B cell (primary cell): Measurements from ENCODE around the gene TULP1.

Experiments used
- EZH2 ChIP-seq: IDR thresholded peaks from 2 replicates; pipeline ENCODE4 v1.6.1; 2012; ENCODE audit warnings: borderline replicate concordance, low read depth, mild to moderate bottlenecking, moderate library complexity, low read length; ENCODE audit not compliant: insufficient read depth, poor library complexity, severe bottlenecking
- TF ChIP-seq, protein P1 (sequence below): fragments of 200-600 bp; IDR thresholded peaks from one replicate; pipeline ENCODE4 v1.8.0; 2022; ENCODE audit warnings: antibody characterized with exemption, mild to moderate bottlenecking

DNA sequence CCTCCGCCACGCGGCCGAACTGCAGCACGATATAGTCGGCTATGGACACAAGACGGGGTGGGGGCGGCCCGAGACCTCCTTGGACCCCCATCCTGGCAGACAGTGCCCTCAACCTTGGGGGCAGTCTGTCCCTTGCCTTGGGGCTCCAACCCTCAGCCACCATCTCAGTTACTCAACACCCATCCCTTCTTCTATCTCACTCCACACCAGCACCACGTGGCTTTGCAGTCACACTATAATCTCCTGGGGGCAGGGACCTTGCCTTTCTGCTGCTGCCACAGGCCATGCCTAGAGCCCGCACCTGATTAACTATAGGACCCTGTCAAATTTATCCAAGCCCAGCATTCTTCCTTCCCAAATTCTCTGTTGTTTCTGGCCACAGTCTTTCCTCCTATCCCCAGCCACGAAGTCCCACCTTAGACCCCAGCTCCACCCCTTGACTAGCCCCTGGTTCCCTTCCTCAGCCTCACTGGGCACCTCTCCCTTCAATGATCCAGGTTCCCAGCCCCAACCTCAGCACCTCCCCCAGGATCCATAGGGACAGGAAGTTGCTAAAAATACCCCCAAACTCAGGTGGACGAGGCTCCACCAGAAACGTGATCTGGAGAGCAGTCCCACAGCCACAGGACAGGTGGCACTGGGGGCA, 14.2 kb downstream of the TULP1 start:
- TF ChIP-seq, protein P1, sequence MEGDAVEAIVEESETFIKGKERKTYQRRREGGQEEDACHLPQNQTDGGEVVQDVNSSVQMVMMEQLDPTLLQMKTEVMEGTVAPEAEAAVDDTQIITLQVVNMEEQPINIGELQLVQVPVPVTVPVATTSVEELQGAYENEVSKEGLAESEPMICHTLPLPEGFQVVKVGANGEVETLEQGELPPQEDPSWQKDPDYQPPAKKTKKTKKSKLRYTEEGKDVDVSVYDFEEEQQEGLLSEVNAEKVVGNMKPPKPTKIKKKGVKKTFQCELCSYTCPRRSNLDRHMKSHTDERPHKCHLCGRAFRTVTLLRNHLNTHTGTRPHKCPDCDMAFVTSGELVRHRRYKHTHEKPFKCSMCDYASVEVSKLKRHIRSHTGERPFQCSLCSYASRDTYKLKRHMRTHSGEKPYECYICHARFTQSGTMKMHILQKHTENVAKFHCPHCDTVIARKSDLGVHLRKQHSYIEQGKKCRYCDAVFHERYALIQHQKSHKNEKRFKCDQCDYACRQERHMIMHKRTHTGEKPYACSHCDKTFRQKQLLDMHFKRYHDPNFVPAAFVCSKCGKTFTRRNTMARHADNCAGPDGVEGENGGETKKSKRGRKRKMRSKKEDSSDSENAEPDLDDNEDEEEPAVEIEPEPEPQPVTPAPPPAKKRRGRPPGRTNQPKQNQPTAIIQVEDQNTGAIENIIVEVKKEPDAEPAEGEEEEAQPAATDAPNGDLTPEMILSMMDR, result no peak
- TF ChIP-seq EZH2, result no peak
